Transverse colon (tissue), 4 donors: ENCODE measurements around the gene AURKAIP1. TPM values are rescaled to one million over a fixed set of nuclear protein-coding genes. Genes with fewer than 3 reads are reported as not detected.

Experiments
- DNase-seq: peaks from one replicate; pipeline ENCODE4 v3.0.0-alpha.2; 2019
- H3K27ac ChIP-seq, 4 donors: fragments of 200-600 bp; sonication (generic); 2 replicates each; pipeline ENCODE4 v1.5.1; 2016 to 2018; ENCODE audit warnings: inconsistent platforms in 4 of 4
- H3K27me3 ChIP-seq: fragments of 200-600 bp; sonication (generic); 2 replicates; pipeline ENCODE4 v1.5.1; 2017; ENCODE audit warnings: inconsistent platforms
- H3K36me3 ChIP-seq, 4 donors: fragments of 200-600 bp; sonication (generic); 2 replicates each; pipeline ENCODE4 v1.5.1; 2017 to 2019; ENCODE audit warnings: inconsistent platforms in 4 of 4
- H3K4me1 ChIP-seq, 4 donors: fragments of 200-600 bp; sonication (generic); 2 replicates each; pipeline ENCODE4 v1.5.1; 2017 to 2020; ENCODE audit warnings: inconsistent platforms in 4 of 4
- H3K4me3 ChIP-seq, 4 donors: fragments of 200-600 bp; sonication (generic); 1 replicate in 1 of 4; 2 replicates in 3 of 4; pipeline versions ENCODE4 v1.5.1 to v1.6.1; 2017 to 2019; ENCODE audit warnings: inconsistent platforms in 4 of 4
- H3K9me3 ChIP-seq, 2 donors: fragments of 200-600 bp; sonication (generic); 2 replicates each; pipeline ENCODE4 v1.5.1; 2017 to 2019; ENCODE audit warnings: inconsistent platforms in 2 of 2
- EP300 ChIP-seq: sonication (generic); formaldehyde crosslinking; IDR thresholded peaks from one replicate; pipeline ENCODE4 v1.6.1; 2017; ENCODE audit warnings: antibody characterized with exemption, low read depth
- POLR2A ChIP-seq: fragments of 450-650 bp; IDR thresholded peaks from one replicate; pipeline ENCODE4 v1.6.1; 2016; ENCODE audit warnings: antibody characterized with exemption, mild to moderate bottlenecking, moderate library complexity
- POLR2AphosphoS5 ChIP-seq, 3 donors: sonication (generic); formaldehyde crosslinking; IDR thresholded peaks; one replicate each; pipeline ENCODE4 v1.6.1; 2016; ENCODE audit warnings: antibody characterized with exemption in 3 of 3
- WGBS, 2 donors: methylation state at CpG; one replicate each; pipeline ENCODE4 v1.1.5; 2018; ENCODE audit warnings: low coverage in 1 of 2; 5-methylcytosine and 5-hydroxymethylcytosine counted together
- in situ Hi-C, 4 donors: fragments of 200-750 bp; cut with MboI; loops; one replicate each; pipeline versions ENCODE4 v1.15.0 to v1.15.1; 2017; ENCODE audit warnings: low sequenced_read_pairs in 3 of 4, low pct_ligation_motif_present in 1 of 4, low pct_unique_long_range_greater_than_20kb in 1 of 4
- intact Hi-C: fragments of 100-400 bp; cut with DNase I; formaldehyde crosslinking; loops from one replicate; pipeline ENCODE4 v1.15.1; 2023; ENCODE audit warnings: low total_unique reads
- total RNA-seq, 4 donors: library from RNA; depleted of rRNA; stranded (reverse); fragments of >200 nt; gene quantifications; one replicate each; pipeline ENCODE4 v1.1.0, GENCODE V29; 2016
- TF ChIP-seq, protein P1 (sequence below), 5 experiments: fragments of 200-600 bp in 3 of 5; fragments of 450-650 bp in 2 of 5; sonication (generic) in 3 of 5; IDR thresholded peaks; 1 replicate in 2 of 5; 2 replicates in 3 of 5; pipeline ENCODE4 v1.5.1; 2016 to 2017; ENCODE audit warnings: antibody characterized with exemption in 5 of 5, inconsistent platforms in 3 of 5, mild to moderate bottlenecking in 2 of 5, moderate library complexity in 1 of 5

AURKAIP1 gene
- total RNA-seq, 4 donors from 2014 or later, result 110 to 197 (median 167) TPM

GRCh38 chr1:1377540-1378205, 2.7 kb upstream of the AURKAIP1 start:
- no peak for TF ChIP-seq POLR2AphosphoS5 (IDR thresholded peaks at IDR 0.05)
- no peak for TF ChIP-seq POLR2A

DNA sequence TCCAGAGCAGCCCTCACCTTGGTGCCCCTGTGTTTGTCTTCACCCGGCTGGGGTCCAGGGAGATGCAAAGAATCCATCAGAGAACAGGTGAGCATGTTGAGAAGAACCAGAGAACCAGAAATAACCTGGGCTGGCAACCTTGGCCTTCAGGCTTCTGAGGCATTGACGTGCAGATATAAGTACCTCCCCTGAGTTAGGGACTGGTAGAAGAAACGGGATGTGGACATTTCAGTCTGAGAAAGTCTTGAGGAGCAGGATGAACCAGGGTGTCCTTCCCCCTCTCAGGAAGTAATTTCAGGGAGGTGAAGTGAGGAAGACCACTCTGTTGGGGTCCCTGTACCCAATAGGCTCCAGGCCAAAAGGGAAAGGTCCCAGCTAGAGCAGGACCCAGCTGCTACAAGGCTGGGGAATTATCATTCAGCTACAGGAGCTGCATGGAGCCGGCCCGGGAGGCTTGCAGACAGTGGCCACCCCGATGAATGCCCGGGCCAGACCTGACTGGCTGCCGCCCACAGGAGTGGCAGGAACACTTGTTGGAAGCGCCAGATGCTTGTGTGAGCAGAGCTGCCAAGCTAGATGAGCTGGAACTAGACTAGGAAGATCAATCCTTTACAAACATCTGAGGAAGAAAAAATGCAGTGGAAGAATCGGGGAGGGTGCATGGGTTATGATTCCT, 1.7 kb upstream of the AURKAIP1 start:
- WGBS, 2 donors, result 92% methylated on average over 10 of the region's 10 CpGs; no CpG with 5 or more reads in 1 of the 2 donors
- H3K27ac ChIP-seq, result peak overlapping the region in 1 of 4 donors; percentile 99
- H3K4me1 ChIP-seq, result peaks cover 25 to 32% (median 26%) of the 10 kb centered on the region in 4 donors

More at GRCh38 chr1:1377540-1378205, 2.7 kb upstream of the AURKAIP1 start:
- in situ Hi-C loops, result no loop called here
- Histone ChIP-seq H3K27ac (no peak overlapping the region), H3K4me1 (peaks cover 16 to 22% (median 19%) of the 10 kb centered on the region in 4 donors), H3K4me3 (no peak overlapping the region), H3K36me3 (no peaks in the 10 kb centered on the region), H3K27me3 (no peaks in the 10 kb centered on the region), H3K9me3 (no peaks in the 10 kb centered on the region)
- DNase-seq, result no peak
- intact Hi-C loops, result loop anchor here (10.0 kb wide), 1 partner anchor 363 kb away; the partner anchor contains the start of gene ISG15
- WGBS, 2 donors, result 95 to 96% methylated on average over 10 to 16 of the region's 16 CpGs

GRCh38 chr1:1374589-1374928, 448 bp downstream of the AURKAIP1 start:
- Histone ChIP-seq H3K4me3 (peak overlapping the region; percentile 90 to 99 (median 95)), H3K9me3 (no peaks in the 10 kb centered on the region), H3K4me1 (peaks cover 26 to 34% (median 30%) of the 10 kb centered on the region in 4 donors), H3K27ac (peak overlapping the region; percentile 92 to 99 (median 96)), H3K27me3 (no peaks in the 10 kb centered on the region), H3K36me3 (no peaks in the 10 kb centered on the region)
- intact Hi-C loops (loop anchor here (2.0 to 10.0 kb wide), 2 partner anchors 18 to 360 kb away; partner anchors contain the start of gene ISG15), in situ Hi-C loops (no loop called here)
- WGBS, 2 donors, result 1% methylated on average over 10 of the region's 24 CpGs; no CpG with 5 or more reads in 1 of the 2 donors
- DNase-seq, result peak; percentile 27
- TF ChIP-seq POLR2AphosphoS5 (IDR thresholded peaks at IDR 0.05) (no peak), POLR2A (no peak), EP300 (no peak)
- TF ChIP-seq, protein P1, sequence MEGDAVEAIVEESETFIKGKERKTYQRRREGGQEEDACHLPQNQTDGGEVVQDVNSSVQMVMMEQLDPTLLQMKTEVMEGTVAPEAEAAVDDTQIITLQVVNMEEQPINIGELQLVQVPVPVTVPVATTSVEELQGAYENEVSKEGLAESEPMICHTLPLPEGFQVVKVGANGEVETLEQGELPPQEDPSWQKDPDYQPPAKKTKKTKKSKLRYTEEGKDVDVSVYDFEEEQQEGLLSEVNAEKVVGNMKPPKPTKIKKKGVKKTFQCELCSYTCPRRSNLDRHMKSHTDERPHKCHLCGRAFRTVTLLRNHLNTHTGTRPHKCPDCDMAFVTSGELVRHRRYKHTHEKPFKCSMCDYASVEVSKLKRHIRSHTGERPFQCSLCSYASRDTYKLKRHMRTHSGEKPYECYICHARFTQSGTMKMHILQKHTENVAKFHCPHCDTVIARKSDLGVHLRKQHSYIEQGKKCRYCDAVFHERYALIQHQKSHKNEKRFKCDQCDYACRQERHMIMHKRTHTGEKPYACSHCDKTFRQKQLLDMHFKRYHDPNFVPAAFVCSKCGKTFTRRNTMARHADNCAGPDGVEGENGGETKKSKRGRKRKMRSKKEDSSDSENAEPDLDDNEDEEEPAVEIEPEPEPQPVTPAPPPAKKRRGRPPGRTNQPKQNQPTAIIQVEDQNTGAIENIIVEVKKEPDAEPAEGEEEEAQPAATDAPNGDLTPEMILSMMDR (IDR thresholded peaks at IDR 0.05), result no peak

More for the DNA sequence above, 1.7 kb upstream of the AURKAIP1 start:
- intact Hi-C loops, result loop anchor here (10.0 kb wide), 1 partner anchor 362 kb away; the partner anchor contains the start of gene ISG15
- no peak overlapping the region for H3K4me3 ChIP-seq
- H3K9me3 ChIP-seq, result no peaks in the 10 kb centered on the region
- TF ChIP-seq POLR2AphosphoS5 (IDR thresholded peaks at IDR 0.05), result no peak
- TF ChIP-seq EP300, result no peak
- TF ChIP-seq, protein P1 (IDR thresholded peaks at IDR 0.05), result no peak
- no peak for TF ChIP-seq POLR2A
- in situ Hi-C loops, result no loop called here
- H3K36me3 ChIP-seq, result no peaks in the 10 kb centered on the region
- DNase-seq, result no peak
- no peaks in the 10 kb centered on the region for H3K27me3 ChIP-seq

DNA sequence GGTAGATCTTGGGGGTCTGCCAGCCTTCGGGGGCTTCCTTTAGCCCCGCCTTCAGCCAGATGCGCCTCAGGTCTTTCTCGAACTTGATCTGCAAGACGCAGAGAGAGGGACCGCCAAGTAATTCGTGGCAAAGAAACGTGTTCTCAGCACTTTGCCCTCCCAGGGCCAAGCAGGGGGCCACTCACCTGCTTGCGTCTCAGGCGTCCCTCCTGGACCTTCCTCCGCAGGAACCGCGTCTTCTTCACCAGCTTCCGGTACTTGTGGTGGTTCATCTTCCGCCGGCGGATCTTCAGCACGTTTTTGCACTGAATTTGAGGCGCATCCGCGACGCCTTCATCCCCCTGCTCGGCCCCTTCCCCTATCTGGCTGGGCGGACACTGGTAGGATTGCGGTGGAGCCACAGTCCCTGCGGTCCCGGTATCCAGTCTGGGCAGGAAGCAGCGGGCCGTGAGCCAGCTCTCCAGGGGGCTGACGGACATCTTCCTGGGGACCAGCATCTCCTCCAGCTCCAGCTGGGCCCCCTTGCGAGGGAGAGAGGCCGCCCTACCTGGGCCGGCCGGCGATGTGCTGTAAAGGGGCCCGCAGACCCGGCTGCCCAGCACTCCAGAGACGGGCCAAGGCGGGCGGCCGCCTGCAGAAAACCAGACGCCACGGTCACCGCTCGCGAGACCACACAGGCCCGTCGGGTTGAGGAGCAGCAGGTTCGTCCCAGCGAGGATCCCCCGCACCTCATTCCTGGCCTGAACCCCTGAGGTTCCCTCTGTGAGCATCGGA, 1.0 kb downstream of the AURKAIP1 start:
- no peaks in the 10 kb centered on the region for H3K9me3 ChIP-seq
- no peaks in the 10 kb centered on the region for H3K27me3 ChIP-seq
- peak overlapping the region; percentile 90 to 99 (median 95) for H3K4me3 ChIP-seq
- TF ChIP-seq POLR2A, result no peak
- TF ChIP-seq EP300, result no peak
- TF ChIP-seq POLR2AphosphoS5 (IDR thresholded peaks at IDR 0.05), result no peak
- TF ChIP-seq, protein P1 (IDR thresholded peaks at IDR 0.05), result no peak
- peak; percentile 14 for DNase-seq
- peak overlapping the region; percentile 92 to 99 (median 96) for H3K27ac ChIP-seq
- in situ Hi-C loops, result no loop called here
- intact Hi-C loops, result loop anchor here (2.0 to 10.0 kb wide), 2 partner anchors 17 to 359 kb away; partner anchors contain the start of gene ISG15
- WGBS, 2 donors, result 53% methylated on average over 43 of the region's 52 CpGs; no CpG with 5 or more reads in 1 of the 2 donors
- peaks cover 26 to 34% (median 30%) of the 10 kb centered on the region in 4 donors for H3K4me1 ChIP-seq
- no peaks in the 10 kb centered on the region for H3K36me3 ChIP-seq
